C4-2B (cell line): ENCODE measurements around the gene VIM.
"Not testable (repeated sequence)": the region's sequence is repeated elsewhere in the genome, so short reads cannot be mapped to it uniquely, and the experiment has no call there.

Source experiments
- H3K27ac ChIP-seq: fragments of 450-650 bp; 2 replicates; pipeline ENCODE4 v1.5.1; 2017
- ZFX ChIP-seq: fragments of 450-650 bp; IDR thresholded peaks from 2 replicates; pipeline ENCODE4 v1.6.1; 2017
- TF ChIP-seq, protein P1 (sequence below): fragments of 450-650 bp; conservative IDR thresholded peaks from 2 replicates; pipeline ENCODE4 v1.5.1; 2017; ENCODE audit warnings: mild to moderate bottlenecking

VIM gene

DNA sequence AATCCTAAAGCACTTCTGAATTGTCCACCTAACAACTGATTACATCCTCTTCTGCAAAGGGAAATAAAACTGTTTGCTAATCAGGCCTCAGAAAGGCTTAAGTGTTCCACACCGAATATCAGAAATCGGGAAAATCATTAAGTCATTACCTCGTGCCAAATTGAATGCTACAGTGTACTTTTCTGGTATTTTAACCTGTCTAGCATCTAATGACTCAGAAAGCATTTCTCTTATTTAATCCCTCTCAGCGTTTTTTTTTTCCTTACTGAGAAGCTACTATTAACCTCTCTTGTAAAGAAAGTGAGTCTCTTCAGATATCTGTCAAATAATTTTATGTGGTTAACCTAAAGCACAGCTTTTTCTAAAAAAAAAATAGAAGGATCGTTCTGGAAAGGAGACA, 28.6 kb downstream of the VIM start:
- TF ChIP-seq, protein P1, sequence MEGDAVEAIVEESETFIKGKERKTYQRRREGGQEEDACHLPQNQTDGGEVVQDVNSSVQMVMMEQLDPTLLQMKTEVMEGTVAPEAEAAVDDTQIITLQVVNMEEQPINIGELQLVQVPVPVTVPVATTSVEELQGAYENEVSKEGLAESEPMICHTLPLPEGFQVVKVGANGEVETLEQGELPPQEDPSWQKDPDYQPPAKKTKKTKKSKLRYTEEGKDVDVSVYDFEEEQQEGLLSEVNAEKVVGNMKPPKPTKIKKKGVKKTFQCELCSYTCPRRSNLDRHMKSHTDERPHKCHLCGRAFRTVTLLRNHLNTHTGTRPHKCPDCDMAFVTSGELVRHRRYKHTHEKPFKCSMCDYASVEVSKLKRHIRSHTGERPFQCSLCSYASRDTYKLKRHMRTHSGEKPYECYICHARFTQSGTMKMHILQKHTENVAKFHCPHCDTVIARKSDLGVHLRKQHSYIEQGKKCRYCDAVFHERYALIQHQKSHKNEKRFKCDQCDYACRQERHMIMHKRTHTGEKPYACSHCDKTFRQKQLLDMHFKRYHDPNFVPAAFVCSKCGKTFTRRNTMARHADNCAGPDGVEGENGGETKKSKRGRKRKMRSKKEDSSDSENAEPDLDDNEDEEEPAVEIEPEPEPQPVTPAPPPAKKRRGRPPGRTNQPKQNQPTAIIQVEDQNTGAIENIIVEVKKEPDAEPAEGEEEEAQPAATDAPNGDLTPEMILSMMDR, result no peak
- TF ChIP-seq ZFX, result no peak
- no peak overlapping the region for H3K27ac ChIP-seq

DNA sequence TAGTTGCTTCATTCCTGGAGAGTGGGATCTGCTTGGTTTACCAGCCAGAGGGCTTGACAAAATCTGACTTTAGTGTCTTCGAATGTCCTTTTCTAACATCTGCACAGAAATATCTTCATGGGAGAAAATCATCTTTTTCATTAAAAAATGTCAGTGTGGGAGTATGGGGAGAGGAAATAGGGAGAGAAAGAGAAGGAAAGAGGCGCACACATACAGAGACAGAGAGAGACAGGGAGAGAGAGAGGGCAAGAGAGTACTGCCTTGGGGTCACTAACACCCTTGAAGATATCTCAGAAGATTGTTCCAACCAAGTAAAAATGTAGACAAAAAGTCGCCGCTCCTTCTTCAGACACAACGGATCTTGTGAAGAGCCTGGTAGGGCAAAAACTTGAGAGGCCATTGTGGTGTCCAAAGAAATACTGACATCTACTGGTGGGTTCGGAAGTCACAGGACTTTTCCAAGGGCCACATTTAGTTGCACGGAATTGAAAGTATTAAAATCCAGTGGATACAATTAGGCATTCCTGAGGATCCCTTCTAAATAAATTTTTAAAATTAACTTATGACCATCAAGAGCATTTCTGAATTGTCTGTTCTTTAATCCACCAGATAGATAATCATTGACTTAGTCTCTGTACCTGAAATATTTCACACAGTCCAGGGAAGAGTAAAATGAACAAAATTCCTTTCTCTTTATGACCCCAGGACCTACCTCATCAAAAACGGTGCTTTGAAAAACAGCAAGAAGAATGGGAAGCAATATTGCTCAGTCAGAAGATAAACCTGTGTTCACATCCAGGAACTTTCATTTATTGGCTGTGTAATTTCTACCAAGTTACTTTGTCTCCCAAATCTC, 29.7 kb downstream of the VIM start:
- H3K27ac ChIP-seq, result no peak overlapping the region
- TF ChIP-seq ZFX, result no peak
- TF ChIP-seq, protein P1, result peak; percentile 91

DNA sequence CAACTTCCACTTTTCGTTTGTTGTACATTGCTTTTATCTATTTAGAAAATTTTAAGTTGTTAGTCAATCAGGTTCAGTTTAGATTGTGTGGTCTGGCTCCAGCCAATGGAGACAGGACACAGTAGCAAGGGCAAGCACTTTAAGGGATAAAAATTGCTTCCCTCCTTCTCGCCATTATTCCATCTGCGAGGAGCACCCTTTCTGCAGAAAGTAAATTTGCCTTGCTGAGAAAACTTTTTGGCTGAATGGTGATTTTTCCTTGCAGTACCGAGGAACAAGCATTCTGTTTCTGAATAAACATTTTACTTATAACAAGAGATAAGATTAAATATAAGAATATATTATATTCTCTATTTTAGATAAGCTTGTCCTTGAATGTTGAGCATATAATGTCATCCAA, 34.5 kb downstream of the VIM start:
- TF ChIP-seq, protein P1, result no peak
- TF ChIP-seq ZFX, result no peak
- H3K27ac ChIP-seq, result no peak overlapping the region

DNA sequence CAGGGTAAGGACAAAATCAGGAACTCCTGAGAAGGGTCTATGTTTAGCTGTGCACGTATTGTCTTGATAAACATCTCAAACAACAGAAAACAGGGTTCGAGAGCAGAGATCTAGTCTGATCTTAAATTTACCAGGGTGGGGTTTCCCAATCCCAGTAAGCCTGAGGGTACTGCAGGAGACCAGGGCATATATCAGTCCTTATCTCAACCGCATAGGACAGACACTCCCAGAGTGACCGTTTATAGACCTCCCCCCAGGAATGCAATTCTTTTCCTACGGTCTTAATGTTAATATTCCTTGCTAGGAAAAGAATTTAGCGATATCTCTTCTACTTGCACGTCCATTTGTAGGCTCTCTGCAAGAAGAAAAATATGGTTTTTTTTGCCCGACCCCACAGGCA, 35.5 kb downstream of the VIM start:
- no peak overlapping the region for H3K27ac ChIP-seq
- no peak for TF ChIP-seq ZFX
- TF ChIP-seq, protein P1, result no peak

DNA sequence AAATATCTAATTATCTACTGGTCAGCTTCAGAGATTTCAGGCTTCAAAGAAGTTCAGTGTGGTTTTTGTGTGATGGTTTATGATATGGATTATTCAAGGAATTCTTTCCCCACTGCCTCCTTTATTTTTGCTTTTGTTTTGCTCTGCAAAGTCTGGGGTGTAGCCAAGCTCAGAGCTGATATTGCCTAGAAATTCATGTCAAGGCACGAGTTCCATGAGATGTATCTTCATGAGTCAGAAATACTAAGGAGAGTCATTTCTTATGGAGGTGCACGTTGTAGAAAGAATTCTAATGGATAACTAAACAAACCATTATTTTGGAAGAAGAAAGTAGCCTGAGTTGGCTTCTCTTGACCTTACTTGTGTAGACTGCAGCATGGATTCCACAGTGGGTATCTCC, 37.4 kb downstream of the VIM start:
- no peak for TF ChIP-seq ZFX
- TF ChIP-seq, protein P1, result no peak
- no peak overlapping the region for H3K27ac ChIP-seq

DNA sequence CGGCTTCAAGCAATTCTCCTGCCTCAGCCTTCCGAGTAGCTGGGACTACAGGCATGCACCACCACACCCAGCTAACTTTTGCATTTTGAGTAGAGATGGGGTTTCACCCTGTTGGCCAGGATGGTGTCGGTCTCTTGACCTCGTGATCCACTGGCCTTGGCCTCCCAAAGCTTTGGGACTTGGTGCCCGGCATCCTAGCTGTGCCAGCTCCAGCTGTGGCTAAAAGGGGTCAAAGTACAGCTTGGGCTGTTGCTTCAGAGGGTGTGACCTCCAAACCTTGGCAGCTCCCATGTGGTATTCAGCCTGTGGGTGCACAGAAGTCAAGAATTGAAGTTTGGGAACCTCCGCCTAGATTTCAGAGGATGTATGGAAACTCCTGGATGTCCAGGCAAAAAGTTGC, 38.5 kb downstream of the VIM start:
- not testable (repeated sequence) for H3K27ac ChIP-seq

DNA sequence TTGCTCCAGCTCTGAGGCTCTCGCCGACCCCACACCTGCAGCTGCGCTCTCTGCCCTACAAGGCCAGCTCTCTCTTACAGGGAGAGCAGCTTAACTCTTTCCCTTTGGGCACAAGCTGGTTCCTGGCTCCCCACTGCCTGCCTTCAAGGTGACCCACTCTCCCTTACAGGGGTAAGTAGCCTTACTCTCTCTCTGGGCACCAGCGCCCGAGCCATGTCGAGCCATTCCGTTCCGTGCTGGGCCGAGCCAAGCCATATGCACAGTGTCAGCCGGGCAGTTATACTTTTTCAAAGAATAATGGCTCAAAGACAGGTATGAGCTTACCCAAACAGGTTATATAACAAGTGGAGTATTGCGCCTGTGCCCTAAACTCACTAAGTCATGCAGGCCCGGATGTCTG, 44.6 kb downstream of the VIM start:
- no peak for TF ChIP-seq ZFX
- TF ChIP-seq, protein P1, result no peak
- no peak overlapping the region for H3K27ac ChIP-seq

DNA sequence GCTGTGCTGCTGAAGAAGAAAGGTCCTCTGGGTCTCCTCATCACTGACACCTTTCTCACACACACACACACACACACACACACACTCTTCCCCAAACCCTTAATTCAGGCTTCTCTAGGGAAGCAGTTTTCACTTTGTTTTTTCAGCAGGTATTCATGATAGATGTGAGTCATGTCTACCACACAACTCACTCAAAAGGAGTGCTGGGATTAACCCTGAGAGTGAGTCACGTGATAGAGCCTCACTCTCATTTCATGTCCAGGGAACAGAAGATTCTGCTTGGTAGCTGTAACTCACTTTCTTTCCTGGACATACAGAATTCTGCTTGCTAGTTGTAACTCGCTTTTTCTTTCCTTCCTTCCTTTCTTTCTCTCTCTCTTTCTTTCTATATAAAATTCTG, 45.4 kb downstream of the VIM start:
- no peak overlapping the region for H3K27ac ChIP-seq
- TF ChIP-seq, protein P1, result no peak
- TF ChIP-seq ZFX, result no peak
